ENCODE data around the gene HPS6.

HPS6 gene

DNA sequence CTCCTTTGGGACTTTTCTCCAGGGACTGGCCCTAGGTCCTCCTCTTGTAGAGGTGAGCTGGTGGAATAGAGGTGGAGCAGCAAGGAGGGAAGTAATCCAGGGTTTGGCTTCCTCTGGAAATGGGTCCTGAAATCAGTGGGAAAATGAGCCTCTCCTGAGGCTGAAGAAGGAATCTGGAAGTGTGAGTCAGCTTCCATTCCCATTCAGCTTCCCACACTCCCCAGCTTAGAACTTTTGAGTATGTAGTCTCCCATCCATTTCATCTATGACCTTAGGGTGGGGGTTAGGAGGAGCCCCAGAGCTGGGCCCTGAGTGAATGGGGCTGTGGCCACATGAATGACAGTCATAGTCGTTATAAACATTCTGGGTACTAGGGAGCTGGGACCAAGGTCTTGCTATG lies 37.3 kb downstream of the HPS6 start:
- TF ChIP-seq, protein P1, sequence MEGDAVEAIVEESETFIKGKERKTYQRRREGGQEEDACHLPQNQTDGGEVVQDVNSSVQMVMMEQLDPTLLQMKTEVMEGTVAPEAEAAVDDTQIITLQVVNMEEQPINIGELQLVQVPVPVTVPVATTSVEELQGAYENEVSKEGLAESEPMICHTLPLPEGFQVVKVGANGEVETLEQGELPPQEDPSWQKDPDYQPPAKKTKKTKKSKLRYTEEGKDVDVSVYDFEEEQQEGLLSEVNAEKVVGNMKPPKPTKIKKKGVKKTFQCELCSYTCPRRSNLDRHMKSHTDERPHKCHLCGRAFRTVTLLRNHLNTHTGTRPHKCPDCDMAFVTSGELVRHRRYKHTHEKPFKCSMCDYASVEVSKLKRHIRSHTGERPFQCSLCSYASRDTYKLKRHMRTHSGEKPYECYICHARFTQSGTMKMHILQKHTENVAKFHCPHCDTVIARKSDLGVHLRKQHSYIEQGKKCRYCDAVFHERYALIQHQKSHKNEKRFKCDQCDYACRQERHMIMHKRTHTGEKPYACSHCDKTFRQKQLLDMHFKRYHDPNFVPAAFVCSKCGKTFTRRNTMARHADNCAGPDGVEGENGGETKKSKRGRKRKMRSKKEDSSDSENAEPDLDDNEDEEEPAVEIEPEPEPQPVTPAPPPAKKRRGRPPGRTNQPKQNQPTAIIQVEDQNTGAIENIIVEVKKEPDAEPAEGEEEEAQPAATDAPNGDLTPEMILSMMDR (conservative IDR thresholded peaks at IDR 0.05), result no peak
- TF ChIP-seq ZFX (IDR thresholded peaks at IDR 0.05), result no peak
- H3K27ac ChIP-seq, result no peak overlapping the region

DNA sequence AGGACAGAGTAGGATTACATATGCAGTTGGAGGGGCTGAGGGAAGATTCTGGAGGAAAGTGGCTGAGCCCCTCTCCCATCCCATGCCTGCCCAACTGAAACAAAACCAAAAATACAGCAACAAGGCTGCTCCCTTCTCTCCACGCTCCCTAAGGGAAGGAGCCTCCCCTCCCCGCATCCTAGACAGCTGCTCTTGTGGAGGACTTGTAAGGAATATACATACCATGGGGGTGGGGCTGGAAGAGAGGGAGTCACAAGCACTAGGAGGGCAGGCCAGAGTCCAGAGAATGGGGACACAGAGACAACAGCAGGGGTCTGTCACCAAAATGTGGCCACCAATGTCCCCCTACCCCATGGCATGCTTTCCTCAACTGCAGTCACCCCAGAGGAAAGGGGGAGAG lies 41.8 kb downstream of the HPS6 start:
- no peak overlapping the region for H3K27ac ChIP-seq
- no peak for TF ChIP-seq ZFX (IDR thresholded peaks at IDR 0.05)
- TF ChIP-seq, protein P1 (conservative IDR thresholded peaks at IDR 0.05), result no peak

GRCh38 chr10:102109166-102110116 lies 44.3 kb downstream of the HPS6 start:
- H3K27ac ChIP-seq, result no peak overlapping the region
- TF ChIP-seq ZFX (IDR thresholded peaks at IDR 0.05), result no peak
- TF ChIP-seq, protein P1 (conservative IDR thresholded peaks at IDR 0.05), result no peak

GRCh38 chr10:102111276-102111675 lies 46.1 kb downstream of the HPS6 start:
- TF ChIP-seq ZFX (IDR thresholded peaks at IDR 0.05), result no peak
- TF ChIP-seq, protein P1 (conservative IDR thresholded peaks at IDR 0.05), result no peak
- H3K27ac ChIP-seq, result no peak overlapping the region

- no peak overlapping the region for H3K27ac ChIP-seq
- TF ChIP-seq ZFX (IDR thresholded peaks at IDR 0.05), result no peak
- TF ChIP-seq, protein P1 (conservative IDR thresholded peaks at IDR 0.05), result no peak; the same call in 1 of the 2 replicates
These were observed 47.2 kb downstream of the HPS6 start for GRCh38 chr10:102112210-102112817.

DNA sequence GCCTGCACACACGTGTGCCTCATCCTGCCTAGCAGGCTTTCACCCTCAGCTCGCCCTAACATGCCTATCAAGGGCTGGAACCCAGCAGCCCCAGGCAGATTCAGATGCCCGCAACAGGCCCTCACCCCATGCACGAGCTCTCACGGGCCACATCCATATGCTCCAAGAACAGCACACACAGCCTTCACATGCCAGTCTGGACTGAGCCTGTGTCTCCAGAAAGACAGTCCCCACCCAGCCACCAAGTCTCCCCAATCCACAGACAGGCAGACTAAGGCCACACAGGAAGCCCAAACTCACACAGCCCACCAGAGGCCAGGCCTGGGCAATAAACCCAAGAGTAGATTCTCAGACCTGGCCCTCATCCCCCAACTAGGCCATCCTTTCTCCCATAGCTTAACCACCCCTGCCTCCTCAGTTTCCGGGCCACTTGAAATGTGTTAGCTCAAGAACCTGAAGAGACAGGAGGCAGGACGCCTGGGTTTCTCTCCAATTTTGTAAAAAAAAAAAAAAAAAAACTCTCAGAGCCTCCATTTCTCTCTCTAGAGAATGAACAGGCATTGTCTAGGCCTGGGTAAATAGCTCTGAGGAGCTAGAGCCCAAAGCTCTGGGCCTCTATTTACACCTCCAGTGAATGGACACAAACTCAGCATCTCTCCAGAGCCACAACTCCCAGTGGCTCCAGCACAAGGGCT lies 48.3 kb downstream of the HPS6 start:
- H3K27ac ChIP-seq, result peak overlapping the region; percentile 78
- no peak for TF ChIP-seq ZFX (IDR thresholded peaks at IDR 0.05)
- TF ChIP-seq, protein P1 (conservative IDR thresholded peaks at IDR 0.05), result no peak

Measured in C4-2B (cell line).